ENCODE data around the gene SAP30BP. TPM values are rescaled to one million over a fixed set of nuclear protein-coding genes. Genes with fewer than 3 reads are reported as not detected.

The SAP30BP gene
- total RNA-seq, 1 donor from 2014 or later, result 41.4 TPM

GRCh38 chr17:75691371-75691791 is 24.2 kb downstream of the SAP30BP start:
- DNase-seq, result no peak

DNA sequence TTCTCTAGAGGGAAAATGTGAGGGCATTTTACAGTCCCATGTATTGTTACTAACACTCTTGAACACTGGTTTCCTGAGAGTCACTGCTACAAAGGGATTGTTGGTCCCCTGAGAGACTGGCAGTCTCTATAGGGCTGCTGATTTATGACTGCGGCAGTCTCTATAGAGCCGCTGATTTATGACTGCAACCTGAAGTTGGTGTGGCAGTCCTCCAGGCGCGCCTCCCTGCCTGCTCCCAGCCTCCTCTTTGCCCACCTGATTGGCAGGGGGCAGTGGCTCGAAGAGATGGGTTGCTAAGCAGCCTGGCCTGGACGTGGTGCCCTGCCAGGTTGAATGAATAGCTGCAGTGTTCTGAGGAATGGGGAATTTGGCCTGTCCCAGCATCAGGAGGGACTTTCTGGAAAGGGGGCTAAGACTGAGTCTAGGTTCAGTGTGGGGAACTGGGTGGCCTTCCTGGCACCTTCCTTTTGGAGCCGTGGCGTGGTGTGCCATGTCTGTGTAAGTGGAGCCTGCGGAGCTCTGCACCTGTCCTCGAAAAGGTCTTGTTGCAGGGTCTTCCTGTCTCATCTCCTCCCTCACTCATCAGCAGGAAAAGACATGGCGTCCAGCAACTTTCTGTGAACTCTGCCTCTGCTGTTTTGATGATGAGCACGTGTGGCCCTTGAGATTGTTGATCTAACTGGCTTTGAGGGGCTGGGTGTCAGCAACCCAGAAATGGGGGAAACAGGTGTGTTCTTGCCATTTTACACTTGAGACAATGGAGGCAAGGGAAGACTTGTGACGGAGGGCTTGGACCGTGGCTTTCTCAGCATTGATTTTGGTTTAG is 24.9 kb downstream of the SAP30BP start:
- no peak for DNase-seq

- no peak for DNase-seq
Observed at GRCh38 chr17:75692976-75693375, 25.8 kb downstream of the SAP30BP start.

DNA sequence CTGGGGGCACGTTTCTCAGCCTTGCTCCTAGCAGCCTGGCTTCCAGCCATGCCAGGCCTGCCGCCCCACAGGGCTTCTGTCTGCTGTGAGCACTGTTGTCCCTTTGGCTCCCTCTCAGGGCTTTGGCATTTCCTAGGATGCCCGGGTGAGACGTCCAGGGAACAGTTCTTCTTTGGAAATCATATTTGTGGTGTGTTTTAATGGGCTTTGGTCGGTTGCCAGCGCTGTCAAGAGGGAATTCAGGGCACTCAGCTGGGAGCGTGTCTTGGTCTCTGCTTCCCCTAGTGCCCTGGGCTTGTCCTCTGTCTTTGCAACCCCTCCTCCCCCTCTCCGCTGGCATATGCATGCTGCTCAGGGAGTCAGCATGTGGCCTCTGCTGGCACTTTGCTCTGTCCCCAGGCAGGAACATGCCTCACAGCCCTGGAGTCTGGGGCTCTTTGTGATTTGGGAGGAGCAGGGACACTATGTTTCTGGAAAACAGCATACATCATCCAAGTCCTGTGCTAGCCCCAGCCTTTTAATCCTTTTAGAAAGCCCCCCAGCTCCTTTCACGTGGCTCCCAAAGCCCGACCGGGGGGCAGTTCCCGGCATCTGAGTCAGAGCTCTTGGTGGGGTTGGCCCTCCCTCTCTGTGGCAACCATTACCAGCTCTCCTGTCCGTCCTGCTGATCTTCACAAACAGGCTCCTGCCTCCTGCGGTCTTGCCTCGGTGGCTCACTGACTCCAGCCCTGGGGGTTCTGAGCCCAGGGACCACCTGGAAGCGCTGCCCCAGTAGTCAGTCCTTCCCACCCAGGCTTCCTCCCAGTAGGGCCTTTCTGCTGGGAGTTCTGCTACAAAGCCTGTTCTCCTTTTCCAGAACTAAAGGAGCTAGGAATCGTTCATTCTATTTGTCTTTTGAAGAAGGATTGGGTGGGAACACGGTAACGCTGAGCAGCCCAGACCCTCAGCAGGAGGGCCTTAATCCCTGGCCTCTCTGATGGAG is 26.7 kb downstream of the SAP30BP start:
- no peak for DNase-seq

GRCh38 chr17:75694536-75694935 is 27.4 kb downstream of the SAP30BP start:
- no peak for DNase-seq

- DNase-seq, result no peak
Observed at GRCh38 chr17:75695141-75695829, 28.1 kb downstream of the SAP30BP start.

DNA sequence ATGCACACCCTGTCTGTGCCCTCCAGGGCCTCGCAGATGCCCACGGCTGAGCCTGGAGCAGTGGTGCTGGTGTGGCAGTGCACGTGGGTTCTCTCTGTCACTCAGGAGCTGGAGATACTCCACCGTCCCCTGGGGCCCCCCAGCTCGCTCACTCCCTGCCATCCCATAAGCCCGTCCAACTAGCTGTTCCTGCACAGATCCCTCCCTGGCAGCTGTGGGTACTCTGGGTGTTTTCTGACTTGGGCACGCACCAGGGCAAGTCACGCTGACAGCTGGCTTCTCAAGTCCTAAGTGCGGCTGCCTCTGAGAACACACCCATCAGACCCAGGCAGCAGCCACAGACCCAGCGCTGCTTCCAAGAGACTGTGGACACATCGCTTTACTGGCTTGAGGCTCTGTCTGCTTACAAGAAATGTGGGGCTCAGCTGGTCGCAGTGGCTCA is 28.7 kb downstream of the SAP30BP start:
- DNase-seq, result no peak

DNA sequence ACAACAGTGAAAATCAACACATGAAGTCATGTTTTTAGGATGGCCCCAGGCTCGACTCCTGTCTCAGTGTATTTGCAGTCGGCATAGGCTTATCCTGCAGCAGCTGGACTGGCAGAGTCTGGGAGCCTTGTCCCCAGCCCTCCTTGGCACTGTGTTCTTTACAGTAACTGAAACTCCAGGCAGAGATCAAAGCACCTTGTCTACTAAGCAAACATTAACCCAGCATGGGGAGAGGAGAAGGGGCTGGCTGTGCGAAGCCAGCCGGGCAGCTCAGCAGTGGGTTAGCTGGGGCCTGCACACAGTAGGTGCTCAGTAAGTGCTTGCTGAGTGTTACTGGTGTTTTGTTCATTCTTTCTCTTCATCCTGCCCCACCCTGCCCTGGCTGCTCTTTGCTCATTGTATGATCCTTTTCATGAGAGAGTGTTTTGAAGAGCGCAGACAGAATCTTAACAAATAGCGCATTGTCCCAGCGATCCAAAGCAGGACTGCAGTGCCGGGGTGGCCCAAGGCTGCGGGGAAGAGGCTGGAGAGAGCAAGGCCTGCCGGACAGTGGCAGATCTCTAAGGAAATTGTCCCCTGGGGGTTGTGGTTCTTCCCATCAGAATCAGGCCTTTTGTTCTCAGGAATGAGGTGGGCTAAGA is 30.6 kb downstream of the SAP30BP start:
- no peak for DNase-seq

- no peak for DNase-seq
Observed at GRCh38 chr17:75698659-75699058, 31.5 kb downstream of the SAP30BP start.

DNA sequence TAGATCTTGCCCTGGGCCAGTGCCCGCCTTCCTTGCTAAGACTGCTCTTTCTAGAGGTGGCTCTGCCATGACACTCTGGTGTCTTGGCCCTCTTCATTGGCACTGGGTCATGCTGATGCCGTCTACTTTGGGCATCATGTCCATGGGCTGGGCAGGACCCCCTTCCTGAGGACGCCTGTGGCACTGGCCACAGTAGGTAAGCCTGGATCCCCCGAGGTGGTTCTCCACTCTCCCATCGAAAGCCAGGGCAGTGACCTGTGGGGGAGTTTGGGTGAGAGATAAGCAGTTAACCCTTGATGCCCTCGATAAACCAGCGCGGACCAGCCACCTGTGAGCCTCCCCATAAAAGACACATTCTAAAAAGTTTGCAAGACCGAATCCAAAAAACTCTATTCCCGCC is 34.1 kb downstream of the SAP30BP start:
- DNase-seq, result no peak

- no peak for DNase-seq
Observed at GRCh38 chr17:75703191-75703590, 36.1 kb downstream of the SAP30BP start.

- no peak for DNase-seq
Observed at GRCh38 chr17:75703591-75703990, 36.5 kb downstream of the SAP30BP start.

GRCh38 chr17:75704963-75705875 is 38.1 kb downstream of the SAP30BP start:
- DNase-seq, result no peak

DNA sequence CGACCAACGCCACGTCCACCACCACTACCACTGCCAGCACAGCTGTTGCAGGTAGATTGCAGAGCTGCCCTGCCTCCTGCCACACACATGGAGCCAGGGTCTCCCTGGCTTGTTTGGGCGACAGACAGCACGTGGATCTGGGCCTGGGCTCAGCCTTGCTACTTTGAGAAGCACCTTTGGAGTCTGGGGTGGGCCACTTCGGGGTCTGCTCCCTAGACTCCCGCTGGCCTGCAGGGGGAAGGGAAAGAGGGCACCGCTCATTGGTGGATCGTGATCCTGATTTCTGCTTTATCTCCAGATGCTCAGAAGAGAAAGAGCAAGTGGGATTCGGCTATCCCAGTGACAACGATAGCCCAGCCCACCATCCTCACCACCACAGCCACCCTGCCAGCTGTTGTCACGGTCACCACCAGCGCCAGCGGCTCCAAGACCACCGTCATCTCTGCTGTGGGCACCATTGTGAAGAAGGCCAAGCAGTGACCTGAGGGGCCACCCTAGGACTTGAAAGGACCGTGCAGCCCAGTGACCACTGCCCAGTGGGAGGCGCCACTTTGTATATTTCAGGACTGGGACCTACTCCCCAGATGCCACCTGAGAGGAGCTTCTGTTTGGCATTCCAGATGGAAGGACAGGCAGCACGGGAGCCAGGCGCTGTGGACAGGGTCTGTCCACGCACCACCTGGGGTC is 39.0 kb downstream of the SAP30BP start:
- DNase-seq, result no peak

GRCh38 chr17:75707079-75707571 is 40.0 kb downstream of the SAP30BP start:
- no peak for DNase-seq

DNA sequence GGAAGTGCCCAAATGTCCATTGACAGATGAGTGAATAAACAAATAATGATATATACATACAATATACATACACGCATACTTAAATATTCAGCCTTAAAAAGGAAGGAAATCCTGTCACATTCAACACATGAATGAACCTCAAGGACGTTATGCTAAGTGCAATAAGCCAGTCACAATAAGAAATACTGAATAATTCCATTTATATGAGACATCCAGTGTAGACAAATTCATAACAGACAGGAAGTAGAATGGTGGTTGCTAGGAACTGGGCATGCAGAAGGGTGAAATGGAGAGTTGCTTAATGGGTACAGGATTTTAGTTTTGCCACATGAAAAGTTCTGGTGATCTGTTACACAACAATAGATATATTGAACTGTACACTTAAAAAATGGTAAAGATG is 45.3 kb downstream of the SAP30BP start:
- DNase-seq, result no peak

GRCh38 chr17:75719732-75720131 is 52.6 kb downstream of the SAP30BP start:
- DNase-seq, result no peak

DNA sequence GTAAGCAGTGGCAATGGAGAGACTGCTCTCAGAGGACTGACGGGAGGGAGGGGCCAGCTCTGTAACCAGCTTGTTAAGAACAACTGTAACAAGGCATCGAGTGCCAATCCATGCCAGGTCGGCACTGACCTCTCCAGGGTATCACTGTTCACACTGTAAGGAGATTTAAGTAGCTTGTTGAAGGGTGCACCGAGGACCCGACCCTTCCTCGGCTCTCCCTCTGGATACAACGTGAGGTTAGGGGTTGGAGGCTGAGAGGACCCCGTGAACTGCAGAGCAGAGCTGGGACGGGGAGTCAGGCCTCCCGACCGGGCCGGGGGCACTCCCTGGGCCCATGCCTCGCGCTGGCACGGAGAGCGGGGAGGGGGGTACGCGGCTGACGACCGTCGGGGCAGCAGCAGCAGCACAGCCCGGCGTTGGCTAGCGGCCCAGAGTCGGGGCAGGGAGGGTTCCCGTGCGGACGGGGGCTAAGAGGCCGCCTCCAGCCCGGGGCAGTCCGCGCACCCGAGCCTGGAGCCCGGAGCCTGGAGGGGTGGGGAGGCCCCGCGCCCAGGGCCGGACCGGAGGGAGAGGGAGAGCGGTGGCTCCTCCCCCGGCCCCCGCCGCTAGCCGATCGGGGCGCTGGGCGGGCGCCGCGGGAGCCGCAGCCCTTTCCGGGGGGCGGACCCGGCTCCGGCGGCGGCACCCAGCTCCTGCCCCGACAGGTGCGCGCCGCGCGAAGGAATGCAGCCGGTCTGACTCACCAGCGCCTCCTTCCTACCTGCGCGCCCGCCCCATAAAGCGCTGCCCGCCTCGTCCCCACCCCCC is 53.7 kb downstream of the SAP30BP start, which contains the start of gene ITGB4:
ITGB4 (plus strand) TSS at position 804 of the 807 bp plus-strand sequence. CDS start 3,245 bp downstream, outside the sequence.
- no peak for DNase-seq

DNA sequence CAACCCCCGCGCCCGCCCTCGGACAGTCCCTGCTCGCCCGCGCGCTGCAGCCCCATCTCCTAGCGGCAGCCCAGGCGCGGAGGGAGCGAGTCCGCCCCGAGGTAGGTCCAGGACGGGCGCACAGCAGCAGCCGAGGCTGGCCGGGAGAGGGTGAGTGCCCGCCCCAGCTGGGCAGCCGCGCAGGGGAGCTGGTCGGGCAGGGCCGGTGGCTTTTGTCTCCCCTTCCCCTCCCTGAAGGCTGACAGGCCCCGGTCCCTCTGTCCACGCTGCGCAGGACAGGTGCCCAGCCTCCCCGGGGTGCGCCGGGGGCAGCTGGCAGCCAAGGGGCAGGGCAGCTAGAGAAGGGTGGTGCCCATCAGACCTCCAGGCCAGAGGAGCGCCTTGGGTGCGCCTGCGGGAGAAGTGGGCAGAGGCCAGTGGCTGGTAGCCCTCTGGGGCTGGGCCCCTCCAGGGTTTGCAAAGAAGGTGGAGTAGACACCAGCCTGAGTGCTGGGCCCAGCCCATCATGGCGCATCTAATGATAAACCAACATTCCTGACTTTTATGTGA is 54.4 kb downstream of the SAP30BP start:
- no peak for DNase-seq

All from skin of body (tissue), 2 donors.